K562 (cell line): ENCODE data around the gene GULP1. TPM values are rescaled to one million over a fixed set of nuclear protein-coding genes. Genes with fewer than 3 reads are reported as not detected.
A peak's percentile ranks its signal among the peaks of the same experiment; 100 is the strongest.

ENCODE experiments used
- ATAC-seq: fragments of 200-7000 bp; cut with Tn5 transposase; 3 replicates; pipeline ENCODE4 v1.9.1; 2020; ENCODE audit warnings: moderate library complexity
- BruUV-seq: library from RNA; stranded (reverse); fragments of 400-500 nt; replicated peaks from 2 replicates; lab custom pipeline; 2021; lab: Mats Ljungman, UMichigan
- CTCF ChIA-PET: fragments of 300-600 bp; formaldehyde crosslinking; extraction: SDS; loops from one replicate; lab custom pipeline; 2021; ENCODE audit warnings: low intra/inter-chr PET ratio; lab: Yijun Ruan, JAX
- POLR2A ChIA-PET: fragments of 300-600, 350-650 bp; sonication (Branson Sonifier 250); formaldehyde crosslinking; extraction: SDS; loops from one replicate; lab custom pipeline; 2021; ENCODE audit warnings: antibody characterized with exemption, inconsistent platforms; lab: Yijun Ruan, JAX
- DNase-seq, 4 experiments: peaks; one replicate each; pipeline versions ENCODE4 v3.0.0 to v3.0.0-alpha.2; 2011 to 2018; ENCODE audit warnings: low spot score in 3 of 4, mixed read lengths in 3 of 4; ENCODE audit errors: extremely low read depth in 1 of 4
- FAIRE-seq: peaks from 2 replicates; lab custom pipeline; 2011; peaks lifted over from hg19 to GRCh38; lab: Jason Lieb, UNC
- H2AFZ ChIP-seq: 2 replicates; pipeline ENCODE4 v1.6.0; 2011; ENCODE audit warnings: low read depth, low read length, control low read depth, inconsistent platforms
- H3K27ac ChIP-seq: fragments of 200-600 bp; 3 replicates; pipeline ENCODE4 v1.8.0; 2011; ENCODE audit warnings: low read depth, mild to moderate bottlenecking, control low read depth, inconsistent platforms, low read length, moderate library complexity, mixed read lengths; ENCODE audit errors: extremely low read depth
- H3K27me3 ChIP-seq, 2 experiments: fragments of 300-600 bp in 1 of 2; 2 replicates in 1 of 2; 3 replicates in 1 of 2; pipeline versions ENCODE4 v1.6.0 to v1.8.0; 2011; ENCODE audit warnings: inconsistent platforms in 2 of 2, low read length in 2 of 2, mild to moderate bottlenecking in 1 of 2, mixed read lengths in 1 of 2, moderate library complexity in 1 of 2; ENCODE audit not compliant: control insufficient read depth in 2 of 2, insufficient read depth in 2 of 2
- H3K36me3 ChIP-seq: fragments of 300-600 bp; 3 replicates; pipeline ENCODE4 v1.8.0; 2011; ENCODE audit warnings: mild to moderate bottlenecking, low read length, inconsistent platforms; ENCODE audit not compliant: control insufficient read depth, insufficient read depth
- H3K4me1 ChIP-seq, 2 experiments: fragments of 200-600 bp in 1 of 2; replicated peaks in 1 of 2; 2 replicates in 1 of 2; 3 replicates in 1 of 2; pipeline versions ENCODE4 v1.5.1 to v1.8.0; 2011; ENCODE audit warnings: inconsistent platforms in 2 of 2, low read length in 2 of 2, mild to moderate bottlenecking in 1 of 2, mixed read lengths in 1 of 2, moderate library complexity in 1 of 2; ENCODE audit not compliant: control insufficient read depth in 2 of 2, insufficient read depth in 2 of 2
- H3K4me2 ChIP-seq: 2 replicates; pipeline ENCODE4 v1.6.1; 2011; ENCODE audit warnings: low read length, control low read depth, inconsistent platforms, mixed read lengths; ENCODE audit not compliant: insufficient read depth
- H3K4me3 ChIP-seq: fragments of 200-600 bp; sonication (generic), shearing (Covaris generic); 2 replicates; pipeline ENCODE4 v1.5.1; 2016; ENCODE audit warnings: control low read depth, inconsistent platforms
- H3K79me2 ChIP-seq: fragments of 200-600 bp; 3 replicates; pipeline ENCODE4 v1.8.0; 2011; ENCODE audit warnings: low read length, inconsistent platforms; ENCODE audit not compliant: control insufficient read depth, insufficient read depth
- H3K9ac ChIP-seq, 2 experiments: 2 replicates each; pipeline versions ENCODE4 v1.6.0 to v1.6.1; 2011; ENCODE audit warnings: low read depth in 2 of 2, low read length in 2 of 2, control low read depth in 1 of 2, inconsistent platforms in 1 of 2, mild to moderate bottlenecking in 1 of 2, mixed read lengths in 1 of 2; ENCODE audit not compliant: insufficient read depth in 1 of 2
- H3K9me1 ChIP-seq: one replicate; pipeline ENCODE4 v1.6.0; 2011; ENCODE audit warnings: inconsistent platforms, mild to moderate bottlenecking, low read length, moderate library complexity; ENCODE audit not compliant: control insufficient read depth, insufficient read depth
- H3K9me3 ChIP-seq: replicated peaks from 2 replicates; pipeline ENCODE4 v1.5.1; 2011; ENCODE audit warnings: low read depth, low read length, inconsistent platforms; ENCODE audit not compliant: control insufficient read depth, insufficient read depth
- H4K20me1 ChIP-seq: replicated peaks from 2 replicates; pipeline ENCODE4 v1.6.1; 2011; ENCODE audit warnings: low read length, inconsistent platforms, mixed read lengths; ENCODE audit not compliant: control insufficient read depth, insufficient read depth
- ATF1 ChIP-seq, 2 experiments: fragments of 450-650 bp in 1 of 2; IDR thresholded peaks; 2 replicates each; pipeline ENCODE4 v1.6.1; 2016; ENCODE audit warnings: missing compliant biosample characterization in 1 of 2, missing genetic modification characterization in 1 of 2
- KDM2B ChIP-seq: fragments of 250-450 bp; sonication (Bioruptor Pico); IDR thresholded peaks from 2 replicates; pipeline ENCODE4 v1.8.0; 2021; ENCODE audit warnings: mild to moderate bottlenecking, moderate library complexity
- SPI1 ChIP-seq: IDR thresholded peaks from 2 replicates; pipeline ENCODE4 v1.6.1; 2011; ENCODE audit warnings: low read depth, low read length, control low read depth, borderline replicate concordance
- WHSC1 ChIP-seq: IDR thresholded peaks from one replicate; pipeline ENCODE4 v1.6.1; 2012; ENCODE audit warnings: low read length, control low read depth, inconsistent platforms
- ZBTB9 ChIP-seq: fragments of 450-650 bp; formaldehyde crosslinking; IDR thresholded peaks from 2 replicates; pipeline ENCODE4 v1.4.0; 2020; ENCODE audit warnings: mild to moderate bottlenecking, moderate library complexity
- ZNF75A ChIP-seq: fragments of 450-650 bp; formaldehyde crosslinking; IDR thresholded peaks from 2 replicates; pipeline ENCODE4 v1.4.0; 2020; ENCODE audit warnings: mild to moderate bottlenecking
- ZNF780A ChIP-seq: fragments of 250-450 bp; sonication (Bioruptor Pico); IDR thresholded peaks from 2 replicates; pipeline ENCODE4 v1.5.0; 2021; ENCODE audit warnings: mild to moderate bottlenecking
- WGBS: fragments of 100-300 bp; shearing (Covaris generic); methylation state at CpG from one replicate; pipeline ENCODE4 v1.1.6; 2016; ENCODE audit warnings: low coverage, mixed read lengths; ENCODE audit not compliant: insufficient coverage; ENCODE audit errors: missing lambda C conversion rate; 5-methylcytosine and 5-hydroxymethylcytosine counted together
- in situ Hi-C: fragments of 300-500 bp; cut with MboI; formaldehyde crosslinking; loops from 4 replicates; pipeline ENCODE4 v1.15.0; 2018; ENCODE audit warnings: inconsistent platforms, mixed read lengths
- intact Hi-C: fragments of 100-400 bp; cut with micrococcal nuclease; formaldehyde crosslinking; loops from 2 replicates; pipeline ENCODE4 v1.14.2; 2022
- polyA plus RNA-seq, 8 experiments: library from polyadenylated mRNA; depleted of rRNA in 4 of 8; stranded (reverse) in 5 of 8; unstranded in 3 of 8; fragments of >200 nt; fragmentation: Nextera tagmentation in 2 of 8; fragmentation: Illumina TruSeq in 1 of 8; extraction: Ambion mirVana in 2 of 8; extraction: Trizol in 1 of 8; gene quantifications; 2 replicates each; pipeline versions ENCODE4 v1.2.1 to v1.2.3, GENCODE V29; 2011 to 2014; ENCODE audit warnings: inconsistent platforms in 1 of 8, missing spikeins in 1 of 8
- total RNA-seq, 7 experiments: library from RNA; depleted of rRNA in 6 of 7; stranded (reverse); fragments of >200 nt in 6 of 7; fragmentation: Illumina TruSeq in 2 of 7; extraction: Trizol in 2 of 7; gene quantifications; 2 replicates each; pipeline versions ENCODE4 v1.2.1 to v1.2.3, GENCODE V29; 2011 to 2021; ENCODE audit warnings: low replicate concordance in 1 of 7

The GULP1 gene
- total and polyA plus RNA-seq, 9 of the 15 experiments (the other 6 are each of a cell fraction or from before 2014, with no cell fraction given), result 8.5 to 25.3 (median 19.5) TPM

DNA sequence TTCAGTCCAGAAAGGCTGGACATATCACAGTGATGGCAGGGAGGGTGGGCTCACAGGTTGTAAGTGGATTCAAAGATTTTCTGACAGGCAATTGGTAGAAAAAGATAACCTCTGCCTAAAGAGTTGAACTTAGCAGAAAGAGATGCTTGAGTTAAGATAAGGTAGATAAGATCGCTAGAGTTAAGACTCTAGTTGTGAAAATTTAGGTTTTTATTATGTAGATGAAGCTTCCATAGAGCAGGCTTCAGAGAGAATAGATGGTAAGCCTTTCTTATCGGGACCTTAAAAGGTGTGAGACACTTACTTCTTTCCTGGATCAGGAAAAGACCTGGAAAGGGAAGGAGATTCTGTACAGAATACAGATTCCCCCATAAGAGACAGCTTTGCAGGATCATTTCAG lies 134.4 kb downstream of the GULP1 start (continued):
- no peak for TF ChIP-seq ZNF780A (CRISPR knock-in tag)
- TF ChIP-seq ATF1 (CRISPR knock-in tag; IDR thresholded peaks at IDR 0.05), result no peak
- no peak for TF ChIP-seq ATF1 (tag; IDR thresholded peaks at IDR 0.05)
- TF ChIP-seq KDM2B (CRISPR knock-in tag), result no peak
- no peak for TF ChIP-seq WHSC1

DNA sequence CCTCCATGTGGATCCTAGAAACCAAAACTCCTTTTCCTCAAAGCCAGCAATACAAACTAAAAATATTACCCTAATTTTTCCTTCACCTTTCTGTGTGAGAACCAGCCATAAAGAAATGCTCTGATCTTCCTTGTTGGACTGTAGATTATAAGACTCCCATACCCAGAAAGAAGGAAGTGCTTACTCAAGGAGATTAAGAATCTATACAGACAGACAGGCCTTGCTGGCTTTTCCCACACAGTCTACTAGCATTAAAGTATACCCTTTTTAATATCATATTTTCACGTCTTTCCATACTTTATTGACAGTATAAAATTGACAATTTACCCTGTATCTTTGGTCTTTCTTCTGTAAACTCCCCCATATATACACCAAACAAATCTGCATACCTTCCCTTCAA lies 139.0 kb downstream of the GULP1 start:
- whole genome bisulfite sequencing, result 18% methylated on average over 1 of the region's 1 CpG
- Histone ChIP-seq H4K20me1 (no peaks in the 10 kb centered on the region), H2AFZ (peak overlapping the region; percentile 69), H3K27me3 (no peaks in the 10 kb centered on the region), H3K9ac (no peak overlapping the region), H3K36me3 (no peaks in the 10 kb centered on the region), H3K4me2 (no peak overlapping the region), H3K79me2 (no peaks in the 10 kb centered on the region; the same call in 2 of the 3 replicates), H3K27ac (peak overlapping the region; percentile 58), H3K9me3 (no peaks in the 10 kb centered on the region), H3K4me1 (peaks cover 0 to 3% of the 10 kb centered on the region in 2 experiments; a peak in 1 of 5 replicates), H3K9me1 (no peaks in the 10 kb centered on the region), H3K4me3 (no peak overlapping the region)
- ATAC-seq (peak; percentile 86), DNase-seq (peak in 1 of 4 experiments; percentile 8), FAIRE-seq (no peak)
- ChIA-PET POLR2A (interaction anchor here (0.8 kb wide), 1 partner anchor 43 kb away, joined by 4 read pairs; no protein-coding TSS in a partner anchor), CTCF (no interaction called here)
- intact Hi-C loops, result no loop called here
- no TSS peak for BruUV-seq
- peak; percentile 83 for TF ChIP-seq SPI1
- no peak for TF ChIP-seq ZBTB9 (CRISPR knock-in tag)
- TF ChIP-seq ZNF75A, result peak; percentile 90
- in situ Hi-C loops, result no loop called here
